ENCODE measurements around the gene TXNDC11.
A peak's percentile ranks its signal among the peaks of the same experiment; 100 is the strongest.

TXNDC11 gene

DNA sequence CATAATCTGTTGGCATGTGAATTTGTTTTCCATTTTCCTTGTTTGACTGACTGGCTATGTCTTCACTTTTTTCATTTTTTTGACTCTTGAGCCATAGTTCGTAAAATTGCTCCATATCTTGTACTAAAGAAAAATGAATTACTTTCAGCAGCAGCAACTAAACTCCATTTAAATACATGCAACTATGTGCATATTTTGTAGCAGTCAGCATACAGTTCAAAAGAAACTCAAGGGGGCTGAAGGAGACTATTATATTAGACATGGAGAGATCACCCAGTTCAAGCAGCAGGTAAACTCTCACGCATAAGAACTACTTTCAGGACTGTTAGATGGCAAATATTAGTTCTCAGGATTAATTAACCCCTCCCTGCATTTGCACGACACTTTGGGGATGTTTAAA lies 13.6 kb upstream of the TXNDC11 start:
- in situ Hi-C loops (cut with MboI; ENCODE audit: low pct_unique_long_range_greater_than_20kb, low sequenced_read_pairs) = no loop called here
- no peak for DNase-seq

DNA sequence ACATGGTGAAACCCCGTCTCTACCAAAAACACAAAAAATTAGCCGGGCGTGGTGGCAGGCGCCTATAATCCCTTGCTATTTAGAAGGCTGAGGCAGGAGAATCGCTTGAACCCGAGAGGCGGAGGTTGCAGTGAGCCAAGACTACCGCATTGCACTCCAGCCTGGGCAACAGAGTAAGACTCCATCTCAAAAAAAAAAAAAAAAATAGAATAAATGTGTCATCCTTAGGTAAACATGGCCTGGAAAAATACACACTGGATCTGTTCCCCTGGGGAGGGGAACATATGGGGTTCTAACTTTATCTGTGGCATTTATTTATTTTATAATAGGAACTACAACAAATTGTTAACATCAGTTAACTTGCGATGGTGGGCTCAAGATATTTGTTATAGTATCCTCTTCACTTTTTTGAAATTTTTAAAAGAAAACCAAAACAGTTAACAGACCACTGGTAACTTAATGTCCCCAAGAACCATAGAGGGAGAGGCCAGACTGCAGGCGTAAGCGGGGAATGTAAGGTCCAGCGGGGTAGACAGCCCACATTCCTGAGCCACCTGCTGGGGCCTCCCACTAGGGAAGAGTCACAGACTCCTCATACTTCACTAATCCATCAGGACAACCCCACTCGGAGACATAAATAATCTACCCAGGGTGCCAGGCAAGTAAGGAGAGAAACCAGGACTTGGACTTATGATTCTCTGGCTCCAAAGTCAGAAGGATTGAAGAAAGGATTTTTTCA lies 12.5 kb upstream of the TXNDC11 start:
- no peak for DNase-seq
- in situ Hi-C loops (cut with MboI; ENCODE audit: low pct_unique_long_range_greater_than_20kb, low sequenced_read_pairs) = no loop called here

DNA sequence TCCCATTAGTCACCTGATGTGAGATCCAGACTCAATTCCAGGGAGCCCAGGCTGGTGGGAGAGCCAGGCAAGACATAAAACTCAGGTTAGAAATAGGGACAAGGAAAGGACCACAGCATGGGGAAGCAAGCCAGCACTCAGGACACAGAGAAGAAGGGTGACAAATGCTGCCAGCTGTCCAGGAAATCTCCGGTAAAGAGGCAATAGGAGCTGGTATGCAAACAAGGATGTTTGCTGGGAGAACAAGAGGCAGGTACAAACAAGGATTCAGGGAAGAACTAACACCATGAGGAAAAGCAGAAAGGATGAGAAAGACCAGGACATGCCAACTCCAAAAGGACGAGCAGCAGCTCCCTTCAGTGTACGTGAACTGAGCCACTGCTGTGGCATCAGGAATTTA lies 10.2 kb upstream of the TXNDC11 start:
- in situ Hi-C loops (cut with MboI; ENCODE audit: low pct_unique_long_range_greater_than_20kb, low sequenced_read_pairs) = no loop called here
- DNase-seq = no peak

- DNase-seq = no peak
- in situ Hi-C loops (cut with MboI; ENCODE audit: low pct_unique_long_range_greater_than_20kb, low sequenced_read_pairs) = no loop called here
Measured at GRCh38 chr16:11750056-11750455, 7.4 kb upstream of the TXNDC11 start.

- no peak for DNase-seq
- in situ Hi-C loops (cut with MboI; ENCODE audit: low pct_unique_long_range_greater_than_20kb, low sequenced_read_pairs) = no loop called here
Measured at GRCh38 chr16:11748404-11749254, 6.0 kb upstream of the TXNDC11 start.

DNA sequence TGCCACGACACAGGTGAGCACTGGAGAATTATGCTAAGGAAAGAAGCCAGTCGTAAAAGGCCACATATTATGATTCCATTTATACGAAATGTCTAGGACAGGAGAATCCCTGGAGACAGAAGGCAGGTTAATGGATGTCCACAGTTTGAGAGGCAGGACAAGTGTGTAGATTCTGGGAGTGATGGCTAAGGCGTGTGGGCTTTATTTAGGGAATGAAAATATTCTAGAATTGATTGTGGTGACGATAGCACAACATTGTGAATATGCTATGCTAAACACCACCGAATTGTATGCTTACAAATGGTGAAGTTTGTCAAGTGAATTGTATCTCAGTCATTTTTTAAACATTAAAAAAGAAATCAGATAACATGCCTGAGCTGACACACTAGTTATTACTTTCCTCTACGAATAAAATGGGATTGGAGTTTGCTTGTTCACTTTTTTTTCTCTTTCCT lies 5.3 kb upstream of the TXNDC11 start:
- DNase-seq = no peak
- in situ Hi-C loops (cut with MboI; ENCODE audit: low pct_unique_long_range_greater_than_20kb, low sequenced_read_pairs) = no loop called here

GRCh38 chr16:11744075-11744470 lies 1.4 kb upstream of the TXNDC11 start:
- in situ Hi-C loops (cut with MboI; ENCODE audit: low pct_unique_long_range_greater_than_20kb, low sequenced_read_pairs) = no loop called here
- no peak for DNase-seq

GRCh38 chr16:11743308-11744074 lies 834 bp upstream of the TXNDC11 start:
- peak; percentile 45 for DNase-seq

DNA sequence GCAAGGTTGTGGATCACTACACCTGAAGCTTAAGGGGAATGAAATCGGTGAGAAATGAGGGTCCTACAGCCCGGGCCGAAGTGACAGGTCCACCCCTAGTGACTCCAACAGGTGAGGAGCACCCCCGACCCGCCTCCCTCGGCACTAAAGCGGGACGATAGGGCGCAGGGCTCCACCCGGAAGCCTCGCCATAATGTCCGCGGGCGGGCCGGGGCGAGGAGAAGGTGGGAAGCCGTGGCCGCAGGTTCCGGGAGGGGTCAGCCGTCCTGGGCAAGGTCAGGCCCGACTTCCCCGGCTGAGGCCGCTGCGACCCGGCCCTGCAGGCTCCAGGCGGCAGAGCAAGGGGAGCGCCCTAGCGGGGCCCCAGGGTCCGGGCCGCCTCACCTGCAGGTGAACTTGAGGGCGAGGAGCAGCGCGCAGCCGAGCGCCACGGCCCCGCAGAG lies 543 bp downstream of the TXNDC11 start:
- in situ Hi-C loops (cut with MboI; ENCODE audit: low pct_unique_long_range_greater_than_20kb, low sequenced_read_pairs) = no loop called here
- peak; percentile 36 for DNase-seq

More at GRCh38 chr16:11743308-11744074, 834 bp upstream of the TXNDC11 start:
- in situ Hi-C loops (cut with MboI; ENCODE audit: low pct_unique_long_range_greater_than_20kb, low sequenced_read_pairs) = no loop called here

DNA sequence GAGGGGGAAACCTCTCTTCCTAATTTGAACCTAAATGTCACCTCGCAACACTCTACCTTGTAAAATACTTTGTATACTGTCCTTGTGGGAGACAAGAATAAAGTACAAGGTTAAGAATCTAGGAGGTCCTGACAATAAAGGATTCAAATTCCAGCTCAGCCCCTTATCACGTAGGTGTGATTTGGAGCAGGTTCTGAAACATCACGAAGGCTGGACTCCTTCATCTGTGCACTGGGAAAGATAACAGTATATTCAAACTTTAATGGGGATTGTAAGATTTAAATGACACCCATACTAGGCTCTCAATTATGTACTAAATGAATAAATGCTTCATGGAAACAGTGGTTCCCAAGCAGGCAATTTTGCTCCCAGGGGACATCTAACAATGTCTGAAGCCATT lies 2.1 kb downstream of the TXNDC11 start:
- in situ Hi-C loops (cut with MboI; ENCODE audit: low pct_unique_long_range_greater_than_20kb, low sequenced_read_pairs) = no loop called here
- DNase-seq = no peak

- in situ Hi-C loops (cut with MboI; ENCODE audit: low pct_unique_long_range_greater_than_20kb, low sequenced_read_pairs) = no loop called here
- no peak for DNase-seq
Measured at GRCh38 chr16:11738742-11739544, 3.7 kb downstream of the TXNDC11 start.

GRCh38 chr16:11737713-11738112 lies 4.9 kb downstream of the TXNDC11 start:
- peak; percentile 56 for DNase-seq
- in situ Hi-C loops (cut with MboI; ENCODE audit: low pct_unique_long_range_greater_than_20kb, low sequenced_read_pairs) = no loop called here

- no peak for DNase-seq
- in situ Hi-C loops (cut with MboI; ENCODE audit: low pct_unique_long_range_greater_than_20kb, low sequenced_read_pairs) = no loop called here
Measured at GRCh38 chr16:11736903-11737302, 5.8 kb downstream of the TXNDC11 start.

GRCh38 chr16:11735787-11736186 lies 6.9 kb downstream of the TXNDC11 start:
- in situ Hi-C loops (cut with MboI; ENCODE audit: low pct_unique_long_range_greater_than_20kb, low sequenced_read_pairs) = no loop called here
- no peak for DNase-seq

GRCh38 chr16:11734653-11735043 lies 8.0 kb downstream of the TXNDC11 start:
- in situ Hi-C loops (cut with MboI; ENCODE audit: low pct_unique_long_range_greater_than_20kb, low sequenced_read_pairs) = no loop called here
- DNase-seq = no peak

GRCh38 chr16:11734025-11734652 lies 8.5 kb downstream of the TXNDC11 start:
- in situ Hi-C loops (cut with MboI; ENCODE audit: low pct_unique_long_range_greater_than_20kb, low sequenced_read_pairs) = no loop called here
- DNase-seq = no peak

DNA sequence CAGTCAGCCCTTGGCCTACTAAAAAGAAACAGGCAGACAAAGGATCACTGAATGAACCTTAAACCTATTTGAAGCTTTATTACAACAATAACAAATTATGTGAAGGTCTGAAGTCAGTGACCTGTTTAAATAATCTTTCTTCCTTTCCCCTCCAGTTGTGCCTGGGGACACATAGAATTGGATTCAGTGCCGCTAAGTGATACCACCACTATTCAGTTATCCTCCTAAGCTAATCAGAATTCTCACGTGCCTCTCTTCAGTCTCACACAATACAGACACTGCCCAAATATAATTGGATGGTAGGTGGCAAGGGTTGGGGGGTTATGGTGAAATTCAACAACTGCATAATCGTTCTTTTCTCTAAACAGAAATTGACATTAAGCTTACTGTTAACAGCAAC lies 11.4 kb downstream of the TXNDC11 start:
- DNase-seq = no peak
- in situ Hi-C loops (cut with MboI; ENCODE audit: low pct_unique_long_range_greater_than_20kb, low sequenced_read_pairs) = no loop called here

DNA sequence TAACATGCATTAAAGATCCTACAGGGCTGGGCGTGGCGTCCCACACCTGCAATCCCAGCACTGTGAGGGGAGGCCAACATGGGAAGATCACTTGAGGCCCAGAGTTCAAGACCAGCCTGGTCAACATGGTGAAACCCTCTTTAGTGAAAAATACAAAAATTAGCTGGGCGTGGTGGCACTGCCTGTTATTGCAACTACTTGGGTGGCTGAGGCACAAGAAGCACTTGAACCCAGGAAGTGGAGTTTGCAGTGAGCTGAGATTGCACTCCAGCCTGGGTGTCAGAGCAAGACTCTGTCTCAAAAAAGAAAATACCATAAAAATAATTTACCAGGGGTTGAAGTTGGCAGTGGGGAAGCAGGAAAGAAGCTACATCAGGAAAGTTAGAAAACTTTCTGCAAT lies 12.9 kb downstream of the TXNDC11 start:
- in situ Hi-C loops (cut with MboI; ENCODE audit: low pct_unique_long_range_greater_than_20kb, low sequenced_read_pairs) = no loop called here

More for the DNA sequence above, 12.9 kb downstream of the TXNDC11 start:
- DNase-seq = no peak
